ENCODE data around the gene PREX1.

Gene PREX1

DNA sequence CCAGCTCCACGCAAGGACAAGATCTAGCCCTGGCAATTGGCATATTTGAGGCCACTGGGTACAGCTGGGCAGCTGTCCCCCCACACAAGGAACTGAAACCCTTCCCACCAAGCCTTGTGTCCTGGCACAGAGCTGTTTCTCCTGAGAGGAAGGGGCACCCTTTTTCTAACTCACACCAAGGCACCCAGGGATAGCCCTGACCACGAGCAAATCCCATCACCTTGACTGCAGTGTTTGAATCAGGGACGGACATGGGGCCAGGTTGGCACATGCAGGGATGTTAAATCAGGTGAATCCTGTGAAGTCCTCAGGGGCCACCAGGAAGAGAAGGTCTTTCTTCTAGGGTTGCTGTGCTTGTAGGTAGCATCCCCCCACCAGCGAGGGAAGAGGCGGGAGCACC is 246.6 kb downstream of the PREX1 start:
- in situ Hi-C loops (cut with HindIII; ENCODE audit: low pct_unique_long_range_greater_than_20kb, low sequenced_read_pairs), result no loop called here
- no peak for DNase-seq (ENCODE audit: low read depth in 1 of 2, low spot score in 1 of 2)
- no peak for TF ChIP-seq JUND (IDR thresholded peaks at IDR 0.05; ENCODE audit: low read depth)

DNA sequence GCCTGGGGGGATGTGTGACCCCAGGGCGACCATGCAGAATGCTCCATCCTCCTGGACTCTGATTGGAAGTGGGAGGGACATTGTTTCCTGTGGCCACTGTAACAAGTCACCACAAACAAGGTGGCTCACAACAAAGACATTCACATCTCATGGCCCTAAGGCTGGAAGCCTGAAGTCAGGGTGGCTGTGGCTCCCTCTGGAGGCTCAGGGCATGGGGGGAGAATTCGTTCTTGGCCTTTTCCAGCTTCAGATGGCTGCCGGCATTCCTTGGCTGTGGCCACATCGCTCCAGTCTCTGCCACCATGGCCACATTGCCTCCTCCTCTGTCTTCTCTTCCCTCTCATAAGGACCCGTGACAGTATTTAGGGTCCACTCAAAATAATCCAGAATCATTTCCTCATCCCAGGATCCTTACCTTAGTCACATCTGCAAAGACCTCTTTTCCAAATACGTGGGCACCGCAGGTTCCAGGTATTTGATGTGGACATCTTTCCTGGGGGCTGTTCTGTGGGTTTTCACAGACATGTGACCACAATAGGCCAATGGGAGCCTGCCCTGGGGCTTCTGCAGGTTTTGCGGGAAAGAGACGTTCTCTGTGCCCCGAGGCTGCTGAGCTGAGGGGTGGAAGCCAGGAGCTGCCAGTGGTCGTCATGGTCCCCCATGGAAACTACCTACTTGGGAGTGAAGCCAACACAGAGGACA is 249.3 kb downstream of the PREX1 start:
- in situ Hi-C loops (cut with HindIII; ENCODE audit: low pct_unique_long_range_greater_than_20kb, low sequenced_read_pairs), result no loop called here
- TF ChIP-seq JUND (IDR thresholded peaks at IDR 0.05; ENCODE audit: low read depth), result no peak
- peak in 1 of 2 experiments; percentile 30 for DNase-seq (ENCODE audit: low read depth in 1 of 2, low spot score in 1 of 2)

DNA sequence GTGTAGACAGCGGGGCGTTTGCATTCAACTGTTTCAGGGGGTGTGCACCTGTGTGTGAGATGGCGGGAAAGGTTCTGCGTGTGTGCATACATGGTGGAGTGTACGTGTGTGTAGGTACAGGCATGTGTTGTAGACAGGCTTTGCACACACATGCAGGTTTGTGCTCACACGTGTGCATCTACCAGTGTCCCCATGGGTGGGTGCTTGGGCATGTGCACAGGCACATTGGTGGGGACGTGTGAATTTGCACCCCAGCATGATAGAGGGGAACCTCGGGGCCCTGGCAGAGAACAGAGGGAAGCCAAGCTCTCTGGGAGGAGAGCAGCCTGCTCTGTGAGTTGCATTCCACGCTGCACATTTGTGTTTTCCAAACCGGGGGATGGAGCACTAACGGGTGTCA is 250.2 kb downstream of the PREX1 start:
- in situ Hi-C loops (cut with HindIII; ENCODE audit: low pct_unique_long_range_greater_than_20kb, low sequenced_read_pairs), result no loop called here
- TF ChIP-seq JUND (IDR thresholded peaks at IDR 0.05; ENCODE audit: low read depth), result no peak
- DNase-seq (ENCODE audit: low read depth in 1 of 2, low spot score in 1 of 2), result no peak

DNA sequence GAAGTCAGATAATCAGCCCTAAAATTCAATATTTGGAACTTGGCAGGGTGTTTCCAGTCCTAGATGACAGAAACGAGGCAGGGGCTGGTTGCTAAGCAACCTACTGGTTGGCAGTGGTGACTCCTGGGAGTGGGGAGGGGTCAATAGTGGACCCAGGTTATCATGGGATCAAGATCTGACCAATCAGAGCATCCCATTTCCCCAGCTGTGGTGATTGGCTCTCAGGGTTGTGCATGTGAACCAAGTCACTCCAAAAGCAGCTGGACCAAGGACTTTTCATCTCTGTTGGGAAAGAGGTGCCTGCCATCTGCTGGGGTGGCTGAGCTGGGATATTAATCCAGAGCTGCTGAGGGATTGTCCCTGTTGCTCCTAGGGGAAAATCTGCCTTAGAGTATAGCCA is 253.4 kb downstream of the PREX1 start:
- in situ Hi-C loops (cut with HindIII; ENCODE audit: low pct_unique_long_range_greater_than_20kb, low sequenced_read_pairs), result no loop called here
- TF ChIP-seq JUND (IDR thresholded peaks at IDR 0.05; ENCODE audit: low read depth), result no peak
- peak in 1 of 2 experiments; percentile 31 for DNase-seq (ENCODE audit: low read depth in 1 of 2, low spot score in 1 of 2)

All from T47D (cell line).